ENCODE results near the gene TSPAN15. TPM values are rescaled to one million over a fixed set of nuclear protein-coding genes. Genes with fewer than 3 reads are reported as not detected.
"Not testable (repeated sequence)": the region's sequence is repeated elsewhere in the genome, so short reads cannot be mapped to it uniquely, and the experiment has no call there.

Gene TSPAN15
- total and polyA plus RNA-seq, 2 experiments from 2014 or later: 252 to 289 TPM

GRCh38 chr10:69516796-69517195 lies 65.5 kb downstream of the TSPAN15 start:
- H3K36me3 ChIP-seq: peaks cover 14% of the 10 kb centered on the region
- peaks cover 7% of the 10 kb centered on the region for H3K27me3 ChIP-seq
- H3K4me3 ChIP-seq: no peak overlapping the region
- no peak for TF ChIP-seq CTCF (IDR thresholded peaks at IDR 0.05; ENCODE audit: low read depth, low read length)
- no peaks in the 10 kb centered on the region for H3K9me3 ChIP-seq (ENCODE audit: low read depth)
- DNase-seq (ENCODE audit: low read depth in 1 of 2, low spot score in 1 of 2): no peak
- no peak overlapping the region for H3K27ac ChIP-seq
- no peaks in the 10 kb centered on the region for H3K4me1 ChIP-seq (ENCODE audit: low read depth)

- no peak for DNase-seq (ENCODE audit: low read depth in 1 of 2, low spot score in 1 of 2)
- no peaks in the 10 kb centered on the region for H3K9me3 ChIP-seq (ENCODE audit: low read depth)
- H3K27me3 ChIP-seq: peaks cover 2% of the 10 kb centered on the region
- no peak for TF ChIP-seq CTCF (IDR thresholded peaks at IDR 0.05; ENCODE audit: low read depth, low read length)
- no peak overlapping the region for H3K27ac ChIP-seq
- peaks cover 9% of the 10 kb centered on the region for H3K36me3 ChIP-seq
- no peak overlapping the region for H3K4me3 ChIP-seq
- no peaks in the 10 kb centered on the region for H3K4me1 ChIP-seq (ENCODE audit: low read depth)
These were observed 66.1 kb downstream of the TSPAN15 start for GRCh38 chr10:69517271-69517848.

- Histone ChIP-seq H3K4me3 (no peak overlapping the region), H3K27me3 (no peaks in the 10 kb centered on the region), H3K9me3 (ENCODE audit: low read depth) (no peaks in the 10 kb centered on the region), H3K4me1 (ENCODE audit: low read depth) (no peaks in the 10 kb centered on the region), H3K36me3 (no peaks in the 10 kb centered on the region), H3K27ac (no peak overlapping the region)
- no peak for DNase-seq (ENCODE audit: low read depth in 1 of 2, low spot score in 1 of 2)
- no peak for TF ChIP-seq CTCF (IDR thresholded peaks at IDR 0.05; ENCODE audit: low read depth, low read length)
These were observed 76.7 kb downstream of the TSPAN15 start for GRCh38 chr10:69527961-69528360.

GRCh38 chr10:69533658-69534057 lies 82.4 kb downstream of the TSPAN15 start:
- Histone ChIP-seq H3K9me3 (ENCODE audit: low read depth) (no peaks in the 10 kb centered on the region), H3K27ac (no peak overlapping the region), H3K4me1 (ENCODE audit: low read depth) (no peaks in the 10 kb centered on the region), H3K4me3 (no peak overlapping the region), H3K36me3 (no peaks in the 10 kb centered on the region), H3K27me3 (no peaks in the 10 kb centered on the region)
- DNase-seq (ENCODE audit: low read depth in 1 of 2, low spot score in 1 of 2): no peak
- no peak for TF ChIP-seq CTCF (IDR thresholded peaks at IDR 0.05; ENCODE audit: low read depth, low read length)

- not testable (repeated sequence) for H3K9me3 ChIP-seq (ENCODE audit: low read depth); H3K27ac ChIP-seq; DNase-seq (ENCODE audit: low read depth in 1 of 2, low spot score in 1 of 2); H3K36me3 ChIP-seq; H3K4me3 ChIP-seq; H3K4me1 ChIP-seq (ENCODE audit: low read depth); H3K27me3 ChIP-seq
These were observed 85.3 kb downstream of the TSPAN15 start for GRCh38 chr10:69536521-69536920.

GRCh38 chr10:69537449-69537848 lies 86.2 kb downstream of the TSPAN15 start:
- H3K36me3 ChIP-seq: no peaks in the 10 kb centered on the region
- no peak for TF ChIP-seq CTCF (IDR thresholded peaks at IDR 0.05; ENCODE audit: low read depth, low read length)
- no peak overlapping the region for H3K27ac ChIP-seq
- no peaks in the 10 kb centered on the region for H3K9me3 ChIP-seq (ENCODE audit: low read depth)
- H3K27me3 ChIP-seq: no peaks in the 10 kb centered on the region
- no peak for DNase-seq (ENCODE audit: low read depth in 1 of 2, low spot score in 1 of 2)
- no peaks in the 10 kb centered on the region for H3K4me1 ChIP-seq (ENCODE audit: low read depth)
- no peak overlapping the region for H3K4me3 ChIP-seq
